Progenitor cell of endocrine pancreas (in vitro differentiated cells): ENCODE results near the gene PITPNC1. TPM values are rescaled to one million over a fixed set of nuclear protein-coding genes. Genes with fewer than 3 reads are reported as not detected.

Source experiments
- DNase-seq: peaks from one replicate; pipeline ENCODE4 v3.0.0; 2021; ENCODE audit warnings: low spot score; ENCODE audit not compliant: unreplicated experiment
- H3K27ac Mint-ChIP-seq: 2 replicates; pipeline ENCODE4 v1.8.0; 2021; ENCODE audit warnings: mild to moderate bottlenecking, moderate library complexity, mixed read lengths
- H3K27me3 Mint-ChIP-seq: 2 replicates; pipeline ENCODE4 v1.8.0; 2021; ENCODE audit warnings: mixed read lengths
- H3K36me3 Mint-ChIP-seq: 2 replicates; pipeline ENCODE4 v1.8.0; 2022; ENCODE audit warnings: mixed read lengths; ENCODE audit not compliant: insufficient read depth
- H3K4me1 Mint-ChIP-seq: 2 replicates; pipeline ENCODE4 v1.8.0; 2021; ENCODE audit warnings: low read depth, mixed read lengths
- H3K4me3 Mint-ChIP-seq: 2 replicates; pipeline ENCODE4 v1.8.0; 2021; ENCODE audit warnings: low read depth, mild to moderate bottlenecking, moderate library complexity, mixed read lengths
- H3K9me3 Mint-ChIP-seq: 2 replicates; pipeline ENCODE4 v1.8.0; 2021; ENCODE audit warnings: low read depth, mixed read lengths
- CTCF ChIP-seq: fragments of 200-600 bp; sonication (generic); IDR thresholded peaks from one replicate; pipeline ENCODE4 v1.5.0; 2021; ENCODE audit warnings: antibody characterized with exemption, mild to moderate bottlenecking; ENCODE audit not compliant: unreplicated experiment
- total RNA-seq: library from RNA; stranded (reverse); gene quantifications from 2 replicates; pipeline ENCODE4 v1.2.1, GENCODE V29; 2021

PITPNC1 gene
- total RNA-seq, 1 donor from 2014 or later: 53.2 TPM

- no peak for DNase-seq
- no peak for TF ChIP-seq CTCF
- Mint-ChIP-seq H3K27ac (peak overlapping the region; percentile 76), H3K4me3 (no peak overlapping the region), H3K27me3 (no peaks in the 10 kb centered on the region), H3K9me3 (peaks cover 7% of the 10 kb centered on the region), H3K36me3 (peaks cover 18% of the 10 kb centered on the region), H3K4me1 (peaks cover 25% of the 10 kb centered on the region)
Observed at GRCh38 chr17:67582673-67583081, 205.6 kb downstream of the PITPNC1 start.

- Mint-ChIP-seq H3K9me3 (peaks cover 7% of the 10 kb centered on the region), H3K36me3 (peaks cover 21% of the 10 kb centered on the region), H3K4me1 (peaks cover 21% of the 10 kb centered on the region), H3K27me3 (no peaks in the 10 kb centered on the region), H3K4me3 (no peak overlapping the region), H3K27ac (peak overlapping the region; percentile 89)
- TF ChIP-seq CTCF: no peak
- DNase-seq: no peak
Observed at GRCh38 chr17:67585077-67585602, 208.1 kb downstream of the PITPNC1 start.

- Mint-ChIP-seq H3K4me1 (peaks cover 15% of the 10 kb centered on the region), H3K27ac (peak overlapping the region; percentile 84), H3K9me3 (peaks cover 7% of the 10 kb centered on the region), H3K4me3 (no peak overlapping the region), H3K27me3 (no peaks in the 10 kb centered on the region), H3K36me3 (peaks cover 29% of the 10 kb centered on the region)
- DNase-seq: no peak
- TF ChIP-seq CTCF: no peak
Observed at GRCh38 chr17:67588326-67588725, 211.2 kb downstream of the PITPNC1 start.

- no peak for DNase-seq
- peaks cover 12% of the 10 kb centered on the region for H3K4me1 Mint-ChIP-seq
Observed at GRCh38 chr17:67594115-67594880, 217.2 kb downstream of the PITPNC1 start.

GRCh38 chr17:67600408-67600807 is 223.3 kb downstream of the PITPNC1 start:
- Mint-ChIP-seq H3K36me3 (peaks cover 15% of the 10 kb centered on the region), H3K27me3 (no peaks in the 10 kb centered on the region), H3K4me3 (no peak overlapping the region), H3K9me3 (peaks cover 13% of the 10 kb centered on the region), H3K27ac (no peak overlapping the region), H3K4me1 (peaks cover 16% of the 10 kb centered on the region)
- DNase-seq: no peak
- TF ChIP-seq CTCF: no peak

More at GRCh38 chr17:67594115-67594880, 217.2 kb downstream of the PITPNC1 start:
- Mint-ChIP-seq H3K27me3 (no peaks in the 10 kb centered on the region), H3K9me3 (peaks cover 3% of the 10 kb centered on the region), H3K4me3 (no peak overlapping the region), H3K27ac (no peak overlapping the region), H3K36me3 (peaks cover 12% of the 10 kb centered on the region)
- no peak for TF ChIP-seq CTCF
